Testis (tissue), 2 donors: Measurements from ENCODE around the gene MRPL43.

Experiments used
- CTCF ChIP-seq, 3 experiments: fragments of 450-650 bp in 2 of 3; fragments of 200-600 bp in 1 of 3; sonication (generic) in 1 of 3; IDR thresholded peaks; one replicate each; pipeline ENCODE4 v1.5.1; 2016 to 2019; ENCODE audit warnings: antibody characterized with exemption in 3 of 3, mild to moderate bottlenecking in 2 of 3, moderate library complexity in 1 of 3
- POLR2A ChIP-seq: fragments of 450-650 bp; IDR thresholded peaks from one replicate; pipeline ENCODE4 v1.6.1; 2017; ENCODE audit warnings: antibody characterized with exemption, mild to moderate bottlenecking, moderate library complexity

GRCh38 chr10:101027106-101027720, 39.9 kb upstream of the MRPL43 start:
- no peak for TF ChIP-seq CTCF (IDR thresholded peaks at IDR 0.05)
- TF ChIP-seq POLR2A, result no peak
